OCI-LY7 (cell line): ENCODE results near the gene GPC3. TPM values are rescaled to one million over a fixed set of nuclear protein-coding genes. Genes with fewer than 3 reads are reported as not detected.

Experiments
- BruUV-seq: library from RNA; stranded (reverse); fragments of 400-500 nt; replicated peaks from 2 replicates; lab custom pipeline; 2021; lab: Mats Ljungman, UMichigan
- CTCF ChIA-PET: fragments of 300-600 bp; sonication (Branson Sonifier 250); formaldehyde crosslinking; loops from one replicate; lab custom pipeline; 2022; ENCODE audit warnings: antibody characterized with exemption; ENCODE audit not compliant: unreplicated experiment; lab: Charles Lee
- POLR2A ChIA-PET: fragments of 300-600 bp; sonication (Branson Sonifier 250); formaldehyde crosslinking; loops from one replicate; lab custom pipeline; 2022; ENCODE audit warnings: antibody characterized with exemption; lab: Charles Lee
- DNase-seq: peaks from one replicate; pipeline ENCODE4 v3.0.0-alpha.2; 2015; ENCODE audit warnings: low spot score
- H2AFZ ChIP-seq: fragments of 200-600 bp; sonication (generic), shearing (Covaris generic); 2 replicates; pipeline ENCODE4 v1.6.1; 2014; ENCODE audit warnings: mild to moderate bottlenecking, antibody characterized with exemption, low read length, moderate library complexity
- H3K27ac ChIP-seq: fragments of 200-600 bp; sonication (generic); 2 replicates; pipeline ENCODE4 v1.5.1; 2014; ENCODE audit warnings: mixed run types, low read depth, mild to moderate bottlenecking, moderate library complexity, low read length, inconsistent platforms; ENCODE audit not compliant: poor library complexity, severe bottlenecking
- H3K36me3 ChIP-seq: fragments of 200-600 bp; sonication (generic); 2 replicates; pipeline ENCODE4 v1.6.1; 2014; ENCODE audit warnings: mild to moderate bottlenecking, antibody characterized with exemption, low read length, moderate library complexity, mixed read lengths; ENCODE audit not compliant: insufficient read depth
- H3K4me1 ChIP-seq: fragments of 200-600 bp; sonication (generic); 2 replicates; pipeline ENCODE4 v1.5.1; 2014; ENCODE audit warnings: mild to moderate bottlenecking, low read length; ENCODE audit not compliant: insufficient read depth, poor library complexity, severe bottlenecking
- H3K4me2 ChIP-seq: fragments of 200-600 bp; sonication (generic); 2 replicates; pipeline ENCODE4 v1.6.1; 2014; ENCODE audit warnings: mild to moderate bottlenecking, low read length
- H3K4me3 ChIP-seq: fragments of 200-600 bp; sonication (generic); 2 replicates; pipeline ENCODE4 v1.5.1; 2014; ENCODE audit warnings: mild to moderate bottlenecking, low read depth, low read length; ENCODE audit not compliant: poor library complexity, severe bottlenecking
- H3K79me2 ChIP-seq: fragments of 200-600 bp; sonication (generic); 2 replicates; pipeline ENCODE4 v1.6.1; 2016; ENCODE audit warnings: low read depth, mild to moderate bottlenecking, low read length, moderate library complexity, mixed read lengths; ENCODE audit not compliant: insufficient read depth
- H3K9me2 ChIP-seq: fragments of 200-600 bp; sonication (generic); 2 replicates; pipeline ENCODE4 v1.6.1; 2016; ENCODE audit warnings: mild to moderate bottlenecking, low read length, mixed read lengths; ENCODE audit not compliant: insufficient read depth
- H3K9me3 ChIP-seq: fragments of 200-600 bp; sonication (generic); 2 replicates; pipeline ENCODE4 v1.6.1; 2014; ENCODE audit warnings: mild to moderate bottlenecking, mixed run types, low read length, mixed read lengths
- H4K20me1 ChIP-seq: fragments of 200-600 bp; sonication (generic); 2 replicates; pipeline ENCODE4 v1.6.1; 2014; ENCODE audit warnings: mild to moderate bottlenecking, antibody characterized with exemption, low read length, moderate library complexity, mixed read lengths; ENCODE audit not compliant: insufficient read depth
- EZH2phosphoT487 ChIP-seq: fragments of 200-600 bp; sonication (generic); IDR thresholded peaks from 2 replicates; pipeline ENCODE4 v1.6.1; 2018; ENCODE audit warnings: low read depth, borderline replicate concordance, mild to moderate bottlenecking, mixed run types, antibody characterized with exemption, low read length, moderate library complexity, mixed read lengths
- intact Hi-C: fragments of 100-400 bp; cut with micrococcal nuclease; formaldehyde crosslinking; loops from one replicate; pipeline ENCODE4 v1.10.0; 2022; ENCODE audit not compliant: unreplicated experiment
- total RNA-seq, 2 experiments: library from RNA; depleted of rRNA in 1 of 2; stranded (reverse); fragments of >200 nt in 1 of 2; shearing (Covaris generic) in 1 of 2; gene quantifications; 2 replicates each; pipeline ENCODE4 v1.2.3, GENCODE V29; 2014 to 2022
- TF ChIP-seq, protein P1 (sequence below): fragments of 200-600 bp; sonication (generic); conservative IDR thresholded peaks from 2 replicates; pipeline ENCODE4 v1.5.1; 2014; ENCODE audit warnings: mild to moderate bottlenecking, antibody characterized with exemption, low read length, moderate library complexity, mixed read lengths

The GPC3 gene
- total RNA-seq, 2 experiments from 2014 or later: not detected

DNA sequence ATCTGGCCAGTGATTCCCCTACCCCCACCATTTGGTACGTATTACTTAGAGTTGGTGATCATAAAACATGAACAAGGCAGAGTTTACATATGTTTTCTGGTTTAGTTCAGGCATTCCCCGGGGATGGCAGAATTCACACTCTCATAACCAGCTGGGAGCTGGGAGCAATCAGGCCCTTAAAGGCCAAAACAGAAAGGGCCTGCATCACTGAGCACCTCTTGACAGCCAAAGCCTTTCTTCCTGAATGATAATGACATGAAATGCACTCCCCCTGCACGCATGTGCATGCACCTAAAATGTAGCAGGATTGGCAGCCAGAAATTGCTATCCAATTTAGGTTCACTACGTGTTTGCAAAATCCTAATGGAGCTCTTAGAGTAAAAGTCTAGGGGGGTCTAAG lies 235.4 kb downstream of the GPC3 start:
- no TSS peak for BruUV-seq
- intact Hi-C loops: no loop called here
- DNase-seq: no peak
- Histone ChIP-seq H3K4me1 (no peaks in the 10 kb centered on the region), H3K4me3 (no peak overlapping the region), H3K9me2 (no peaks in the 10 kb centered on the region), H3K9me3 (no peaks in the 10 kb centered on the region), H3K4me2 (no peak overlapping the region), H3K27ac (no peak overlapping the region), H3K79me2 (no peaks in the 10 kb centered on the region), H4K20me1 (no peaks in the 10 kb centered on the region), H2AFZ (no peak overlapping the region), H3K36me3 (no peaks in the 10 kb centered on the region)
- CTCF ChIA-PET: no interaction called here
- TF ChIP-seq, protein P1, sequence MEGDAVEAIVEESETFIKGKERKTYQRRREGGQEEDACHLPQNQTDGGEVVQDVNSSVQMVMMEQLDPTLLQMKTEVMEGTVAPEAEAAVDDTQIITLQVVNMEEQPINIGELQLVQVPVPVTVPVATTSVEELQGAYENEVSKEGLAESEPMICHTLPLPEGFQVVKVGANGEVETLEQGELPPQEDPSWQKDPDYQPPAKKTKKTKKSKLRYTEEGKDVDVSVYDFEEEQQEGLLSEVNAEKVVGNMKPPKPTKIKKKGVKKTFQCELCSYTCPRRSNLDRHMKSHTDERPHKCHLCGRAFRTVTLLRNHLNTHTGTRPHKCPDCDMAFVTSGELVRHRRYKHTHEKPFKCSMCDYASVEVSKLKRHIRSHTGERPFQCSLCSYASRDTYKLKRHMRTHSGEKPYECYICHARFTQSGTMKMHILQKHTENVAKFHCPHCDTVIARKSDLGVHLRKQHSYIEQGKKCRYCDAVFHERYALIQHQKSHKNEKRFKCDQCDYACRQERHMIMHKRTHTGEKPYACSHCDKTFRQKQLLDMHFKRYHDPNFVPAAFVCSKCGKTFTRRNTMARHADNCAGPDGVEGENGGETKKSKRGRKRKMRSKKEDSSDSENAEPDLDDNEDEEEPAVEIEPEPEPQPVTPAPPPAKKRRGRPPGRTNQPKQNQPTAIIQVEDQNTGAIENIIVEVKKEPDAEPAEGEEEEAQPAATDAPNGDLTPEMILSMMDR: no peak
- TF ChIP-seq EZH2phosphoT487: no peak
- POLR2A ChIA-PET: no interaction called here

DNA sequence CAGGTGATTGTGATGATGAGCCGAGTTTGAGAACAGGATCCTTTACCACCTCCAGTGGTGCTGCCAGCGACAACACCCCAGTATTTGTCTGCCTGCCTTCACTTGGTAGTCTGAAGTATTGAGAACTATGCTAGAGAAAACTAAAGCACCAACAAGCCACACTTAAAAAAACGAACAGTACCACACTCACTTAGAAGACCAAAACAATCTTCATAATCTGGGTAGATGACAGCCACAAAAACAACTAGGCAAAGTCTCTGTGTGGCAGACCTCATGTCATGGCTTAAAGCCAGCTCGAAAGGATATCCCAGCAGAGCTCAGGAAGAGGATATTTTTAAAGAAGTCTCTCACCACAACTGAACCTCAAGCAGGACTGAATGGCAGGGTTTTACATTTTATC lies 236.0 kb downstream of the GPC3 start:
- H3K9me3 ChIP-seq: no peaks in the 10 kb centered on the region
- no peaks in the 10 kb centered on the region for H3K4me1 ChIP-seq
- no peak overlapping the region for H2AFZ ChIP-seq
- DNase-seq: no peak
- H3K4me2 ChIP-seq: no peak overlapping the region
- no peaks in the 10 kb centered on the region for H3K79me2 ChIP-seq
- no peak overlapping the region for H3K4me3 ChIP-seq
- ChIA-PET CTCF (no interaction called here), POLR2A (no interaction called here)
- BruUV-seq: no TSS peak
- intact Hi-C loops: no loop called here
- H3K27ac ChIP-seq: no peak overlapping the region
- no peak for TF ChIP-seq EZH2phosphoT487
- TF ChIP-seq, protein P1: no peak
- H3K9me2 ChIP-seq: no peaks in the 10 kb centered on the region
- H3K36me3 ChIP-seq: no peaks in the 10 kb centered on the region
- H4K20me1 ChIP-seq: no peaks in the 10 kb centered on the region

DNA sequence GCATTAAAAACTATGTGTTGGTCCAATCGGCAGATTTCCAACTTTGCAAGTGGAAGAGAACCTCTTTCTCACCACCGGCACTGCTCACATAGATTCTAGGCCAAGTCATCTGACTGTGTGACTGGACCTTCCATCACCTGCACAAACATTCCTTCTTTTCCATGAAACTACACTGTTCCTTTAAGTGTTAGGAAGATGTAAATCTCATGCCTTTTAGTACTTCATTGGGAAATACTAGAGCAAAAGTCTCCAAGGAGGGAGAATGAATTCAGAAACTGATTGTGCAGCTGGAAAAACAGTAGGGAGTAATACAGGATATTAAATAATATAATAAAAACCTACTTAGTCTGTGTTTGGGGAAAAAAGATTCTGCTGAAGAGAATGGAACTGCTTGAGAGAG lies 238.2 kb downstream of the GPC3 start:
- DNase-seq: no peak
- H3K9me3 ChIP-seq: no peaks in the 10 kb centered on the region
- intact Hi-C loops: no loop called here
- no peaks in the 10 kb centered on the region for H3K4me1 ChIP-seq
- H3K27ac ChIP-seq: no peak overlapping the region
- ChIA-PET POLR2A (no interaction called here), CTCF (no interaction called here)
- BruUV-seq: no TSS peak
- no peaks in the 10 kb centered on the region for H3K36me3 ChIP-seq
- no peak overlapping the region for H3K4me3 ChIP-seq
- H3K79me2 ChIP-seq: no peaks in the 10 kb centered on the region
- TF ChIP-seq EZH2phosphoT487: no peak
- TF ChIP-seq, protein P1: no peak
- H3K4me2 ChIP-seq: no peak overlapping the region
- no peak overlapping the region for H2AFZ ChIP-seq
- H3K9me2 ChIP-seq: no peaks in the 10 kb centered on the region
- H4K20me1 ChIP-seq: no peaks in the 10 kb centered on the region
